Stimulated activated CD4-positive, alpha-beta T cell treated with anti-CD3 and anti-CD28 coated beads, Interleukin-2, amount 100 ng/mL, for 48 hours (primary cell): ENCODE measurements around the gene RILPL1.
"Not testable (repeated sequence)": the region's sequence is repeated elsewhere in the genome, so short reads cannot be mapped to it uniquely, and the experiment has no call there.

Experiments used
- DNase-seq, 2 donors: peaks; one replicate each; pipeline ENCODE4 v3.0.0-alpha.2; 2020

RILPL1 gene

GRCh38 chr12:123492339-123493039 is 41.0 kb downstream of the RILPL1 start:
- DNase-seq, result not testable (repeated sequence)

- no peak for DNase-seq
Measured at GRCh38 chr12:123491481-123491880, 42.0 kb downstream of the RILPL1 start.

GRCh38 chr12:123491056-123491455 is 42.5 kb downstream of the RILPL1 start:
- DNase-seq, result no peak

- DNase-seq, result no peak
Measured at GRCh38 chr12:123490089-123490488, 43.4 kb downstream of the RILPL1 start.

GRCh38 chr12:123489580-123489979 is 43.9 kb downstream of the RILPL1 start:
- no peak for DNase-seq

GRCh38 chr12:123488539-123489230 is 44.8 kb downstream of the RILPL1 start:
- no peak for DNase-seq

- DNase-seq, result no peak
Measured at GRCh38 chr12:123487428-123487827, 46.1 kb downstream of the RILPL1 start.

GRCh38 chr12:123485756-123486155 is 47.8 kb downstream of the RILPL1 start:
- no peak for DNase-seq

- no peak for DNase-seq
Measured at GRCh38 chr12:123483602-123484248, 49.8 kb downstream of the RILPL1 start.

GRCh38 chr12:123482876-123483275 is 50.6 kb downstream of the RILPL1 start:
- no peak for DNase-seq

GRCh38 chr12:123481251-123481650 is 52.3 kb downstream of the RILPL1 start:
- not testable (repeated sequence) for DNase-seq

- DNase-seq, result no peak
Measured at GRCh38 chr12:123479442-123480180, 53.9 kb downstream of the RILPL1 start.

- DNase-seq, result no peak
Measured at GRCh38 chr12:123478762-123479161, 54.8 kb downstream of the RILPL1 start.

- DNase-seq, result no peak
Measured at GRCh38 chr12:123478069-123478468, 55.5 kb downstream of the RILPL1 start.

GRCh38 chr12:123475246-123475703 is 58.2 kb downstream of the RILPL1 start:
- no peak for DNase-seq

- no peak for DNase-seq
Measured at GRCh38 chr12:123474485-123475245, 58.9 kb downstream of the RILPL1 start.

GRCh38 chr12:123472438-123472849 is 61.1 kb downstream of the RILPL1 start:
- DNase-seq, result no peak

GRCh38 chr12:123471374-123472068 is 62.0 kb downstream of the RILPL1 start:
- no peak for DNase-seq

- no peak for DNase-seq
Measured at GRCh38 chr12:123469978-123470377, 63.5 kb downstream of the RILPL1 start.

- no peak for DNase-seq
Measured at GRCh38 chr12:123468786-123469185, 64.7 kb downstream of the RILPL1 start.

GRCh38 chr12:123465084-123465483 is 68.4 kb downstream of the RILPL1 start:
- DNase-seq, result no peak

- DNase-seq, result not testable (repeated sequence)
Measured at GRCh38 chr12:123463174-123463573, 70.3 kb downstream of the RILPL1 start.
